HEK293 (cell line): ENCODE data around the gene ADRB2.

Source experiments
- CTCF ChIA-PET: fragments of 350-600 bp; formaldehyde crosslinking; extraction: SDS; loops from one replicate; lab custom pipeline; 2021; ENCODE audit warnings: antibody characterized with exemption; lab: Yijun Ruan, JAX
- POLR2A ChIA-PET: fragments of 300-600 bp; formaldehyde crosslinking; extraction: SDS; loops from one replicate; lab custom pipeline; 2020; ENCODE audit warnings: antibody characterized with exemption, inconsistent platforms; lab: Yijun Ruan, JAX
- H3K27ac ChIP-seq: fragments of 200-500 bp; sonication (Bioruptor generic); 2 replicates; pipeline ENCODE4 v1.5.1; 2014; ENCODE audit warnings: low read depth, low read length, control low read depth, inconsistent platforms; ENCODE audit errors: extremely low read depth
- H3K36me3 ChIP-seq, 2 experiments: fragments of 200-500 bp in 1 of 2; sonication (Bioruptor generic) in 1 of 2; 1 replicate in 1 of 2; 2 replicates in 1 of 2; pipeline ENCODE4 v1.5.1; 2014 to 2017; ENCODE audit warnings: inconsistent platforms in 2 of 2, low read length in 2 of 2; ENCODE audit not compliant: control insufficient read depth in 2 of 2, insufficient read depth in 1 of 2
- H3K4me1 ChIP-seq: fragments of 200-500 bp; sonication (Bioruptor generic); 2 replicates; pipeline ENCODE4 v1.5.1; 2014; ENCODE audit warnings: mild to moderate bottlenecking, low read length, inconsistent platforms; ENCODE audit not compliant: control insufficient read depth, insufficient read depth
- H3K4me3 ChIP-seq: 2 replicates; pipeline ENCODE4 v1.5.1; 2011; ENCODE audit warnings: low read depth, mild to moderate bottlenecking, control low read depth, low read length, moderate library complexity
- H3K9me3 ChIP-seq: fragments of 200-500 bp; sonication (Bioruptor generic); 2 replicates; pipeline ENCODE4 v1.5.1; 2014; ENCODE audit warnings: low read depth, low read length, inconsistent platforms; ENCODE audit not compliant: control insufficient read depth, insufficient read depth
- EGR2 ChIP-seq: fragments of 450-650 bp; formaldehyde crosslinking; IDR thresholded peaks from 2 replicates; pipeline ENCODE4 v1.5.1; 2016; ENCODE audit warnings: low read depth, missing biosample characterization, missing genetic modification characterization
- PATZ1 ChIP-seq: fragments of 450-650 bp; formaldehyde crosslinking; IDR thresholded peaks from 2 replicates; pipeline ENCODE4 v1.5.1; 2016; ENCODE audit warnings: missing biosample characterization, missing genetic modification characterization
- PBX3 ChIP-seq: sonication (generic); formaldehyde crosslinking; IDR thresholded peaks from 2 replicates; pipeline ENCODE4 v1.8.1; 2022; ENCODE audit warnings: mild to moderate bottlenecking, moderate library complexity, missing genetic modification reagents
- RBAK ChIP-seq: fragments of 450-650 bp; formaldehyde crosslinking; IDR thresholded peaks from 2 replicates; pipeline ENCODE4 v1.5.1; 2016; ENCODE audit warnings: missing biosample characterization, missing genetic modification characterization
- ZNF266 ChIP-seq: fragments of 450-650 bp; formaldehyde crosslinking; IDR thresholded peaks from 2 replicates; pipeline ENCODE4 v1.5.1; 2016; ENCODE audit warnings: missing biosample characterization, missing genetic modification characterization, low read depth
- ZNF292 ChIP-seq: fragments of 450-650 bp; formaldehyde crosslinking; IDR thresholded peaks from 2 replicates; pipeline ENCODE4 v1.5.1; 2016; ENCODE audit warnings: low read depth, missing biosample characterization, missing genetic modification characterization, borderline replicate concordance
- ZNF48 ChIP-seq: fragments of 450-650 bp; formaldehyde crosslinking; IDR thresholded peaks from 2 replicates; pipeline ENCODE4 v1.5.1; 2016; ENCODE audit warnings: missing biosample characterization, missing genetic modification characterization
- ZNF624 ChIP-seq: fragments of 450-650 bp; formaldehyde crosslinking; IDR thresholded peaks from 2 replicates; pipeline ENCODE4 v1.5.1; 2017; ENCODE audit warnings: missing biosample characterization, missing genetic modification characterization
- ZNF629 ChIP-seq: fragments of 450-650 bp; formaldehyde crosslinking; IDR thresholded peaks from 2 replicates; pipeline ENCODE4 v1.5.1; 2017; ENCODE audit warnings: missing biosample characterization, missing genetic modification characterization
- ZNF692 ChIP-seq: fragments of 450-650 bp; formaldehyde crosslinking; IDR thresholded peaks from 2 replicates; pipeline ENCODE4 v1.5.1; 2016; ENCODE audit warnings: missing biosample characterization, missing genetic modification characterization
- ZNF701 ChIP-seq: fragments of 450-650 bp; formaldehyde crosslinking; IDR thresholded peaks from 2 replicates; pipeline ENCODE4 v1.5.1; 2016; ENCODE audit warnings: missing biosample characterization, missing genetic modification characterization
- ZNF707 ChIP-seq: fragments of 450-650 bp; formaldehyde crosslinking; IDR thresholded peaks from 2 replicates; pipeline ENCODE4 v1.5.1; 2016; ENCODE audit warnings: missing biosample characterization, missing genetic modification characterization
- ZNF777 ChIP-seq: fragments of 450-650 bp; formaldehyde crosslinking; IDR thresholded peaks from 2 replicates; pipeline ENCODE4 v1.5.1; 2017; ENCODE audit warnings: missing biosample characterization, missing genetic modification characterization, borderline replicate concordance
- ZNF837 ChIP-seq: fragments of 450-650 bp; formaldehyde crosslinking; IDR thresholded peaks from 2 replicates; pipeline ENCODE4 v1.5.1; 2016; ENCODE audit warnings: missing biosample characterization, missing genetic modification characterization

Gene ADRB2

GRCh38 chr5:148861696-148862095, 35.3 kb downstream of the ADRB2 start (continued):
- TF ChIP-seq PBX3 (CRISPR knock-in tag) (no peak), ZNF266 (tag by site-specific recombination) (no peak), ZNF624 (tag by site-specific recombination) (no peak), ZNF292 (tag by site-specific recombination) (no peak)

DNA sequence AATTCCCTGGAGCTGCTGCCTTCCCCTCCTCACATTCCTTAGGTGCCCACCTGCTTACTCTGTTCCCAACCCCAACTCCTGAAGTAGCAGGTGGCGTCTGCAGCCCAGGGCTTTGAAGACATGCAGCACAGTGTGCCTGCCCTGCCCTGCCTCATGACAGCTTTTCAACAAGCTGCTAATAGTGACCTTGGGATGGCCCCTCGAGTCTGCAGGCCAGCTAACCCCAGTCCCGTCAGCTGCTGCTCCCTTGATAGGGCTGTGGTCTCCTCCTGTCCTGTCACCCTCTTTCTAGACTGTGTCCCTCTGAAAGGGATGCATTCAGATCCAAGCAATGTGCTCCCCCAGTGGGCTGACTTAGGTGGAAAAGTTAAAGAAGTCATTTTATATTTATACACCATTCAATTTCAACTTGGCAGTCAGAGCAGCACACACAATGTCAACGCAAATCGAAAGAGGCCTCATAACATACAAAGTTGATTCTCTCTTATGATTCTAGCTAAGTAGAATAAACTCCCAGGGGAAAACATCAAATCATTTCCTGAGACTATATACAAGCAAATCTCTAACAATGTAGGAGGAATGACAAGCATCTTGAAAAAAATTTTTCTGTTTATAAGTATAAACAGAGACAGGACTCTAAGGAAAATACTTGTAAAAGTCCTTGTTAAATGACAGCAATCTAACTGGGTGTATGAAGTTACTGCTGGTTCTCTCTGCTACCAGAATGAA, 37.9 kb downstream of the ADRB2 start:
- TF ChIP-seq EGR2 (tag by site-specific recombination) (no peak), RBAK (no peak), ZNF701 (tag by site-specific recombination) (no peak)
- POLR2A ChIA-PET, result no interaction called here
- no peak overlapping the region for H3K27ac ChIP-seq
- H3K4me3 ChIP-seq, result no peak overlapping the region
- H3K36me3 ChIP-seq, result no peaks in the 10 kb centered on the region
- H3K4me1 ChIP-seq, result no peaks in the 10 kb centered on the region
- H3K9me3 ChIP-seq, result no peaks in the 10 kb centered on the region
- CTCF ChIA-PET, result interaction anchor here (0.7 to 1.1 kb wide), 3 partner anchors 16 to 1280 kb away, joined by 3 to 4 read pairs (median 3); no protein-coding TSS in a partner anchor

GRCh38 chr5:148866024-148866423, 39.6 kb downstream of the ADRB2 start:
- Histone ChIP-seq H3K9me3 (no peaks in the 10 kb centered on the region), H3K36me3 (no peaks in the 10 kb centered on the region), H3K4me1 (no peaks in the 10 kb centered on the region), H3K4me3 (no peak overlapping the region), H3K27ac (no peak overlapping the region)
- no peak for TF ChIP-seq ZNF777
- TF ChIP-seq ZNF837, result no peak
- no peak for TF ChIP-seq ZNF707 (tag by site-specific recombination)
- TF ChIP-seq ZNF629 (tag by site-specific recombination), result no peak
- TF ChIP-seq PATZ1 (tag by site-specific recombination), result no peak
- CTCF ChIA-PET, result no interaction called here
- POLR2A ChIA-PET, result no interaction called here

DNA sequence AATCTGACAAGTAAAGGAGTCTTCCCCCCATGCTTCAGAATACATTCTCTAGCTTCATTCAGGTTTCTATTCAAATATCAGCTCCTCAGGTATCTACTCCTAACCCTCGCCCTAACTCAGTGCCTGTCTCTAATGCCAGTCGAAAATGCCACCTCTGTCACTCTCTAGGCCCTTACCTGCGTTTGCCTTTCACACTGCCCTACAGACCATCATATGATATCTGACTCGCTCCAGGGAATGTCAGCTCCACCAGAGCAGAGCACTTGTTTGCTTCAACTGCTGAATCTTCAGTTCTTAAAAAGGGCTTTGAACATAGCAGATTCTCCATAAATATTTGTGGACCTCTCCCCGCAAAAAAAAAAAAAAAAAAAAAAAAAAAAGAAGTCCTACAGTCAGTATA, 46.7 kb downstream of the ADRB2 start:
- ChIA-PET CTCF (no interaction called here), POLR2A (interaction anchor here (0.6 kb wide), 1 partner anchor 94 kb away, joined by 4 read pairs; no protein-coding TSS in a partner anchor)
- H3K4me1 ChIP-seq, result no peaks in the 10 kb centered on the region; the same call in 1 of the 2 replicates
- no peaks in the 10 kb centered on the region for H3K9me3 ChIP-seq
- H3K27ac ChIP-seq, result no peak overlapping the region
- H3K36me3 ChIP-seq, result no peaks in the 10 kb centered on the region
- H3K4me3 ChIP-seq, result no peak overlapping the region
- no peak for TF ChIP-seq ZNF692 (tag by site-specific recombination)
- no peak for TF ChIP-seq ZNF48 (tag by site-specific recombination)
